Body of pancreas (tissue), 4 donors: Measurements from ENCODE around the gene CRNKL1.

Experiments
- POLR2A ChIP-seq, 3 donors: fragments of 450-650 bp; IDR thresholded peaks; one replicate each; pipeline ENCODE4 v1.6.1; 2016; ENCODE audit warnings: antibody characterized with exemption in 3 of 3, mild to moderate bottlenecking in 2 of 3
- TF ChIP-seq, protein P1 (sequence below), 7 experiments: fragments of 450-650 bp in 4 of 7; fragments of 200-600 bp in 3 of 7; sonication (generic) in 3 of 7; IDR thresholded peaks; one replicate each; pipeline ENCODE4 v1.5.1; 2016 to 2019; ENCODE audit warnings: antibody characterized with exemption in 7 of 7

DNA sequence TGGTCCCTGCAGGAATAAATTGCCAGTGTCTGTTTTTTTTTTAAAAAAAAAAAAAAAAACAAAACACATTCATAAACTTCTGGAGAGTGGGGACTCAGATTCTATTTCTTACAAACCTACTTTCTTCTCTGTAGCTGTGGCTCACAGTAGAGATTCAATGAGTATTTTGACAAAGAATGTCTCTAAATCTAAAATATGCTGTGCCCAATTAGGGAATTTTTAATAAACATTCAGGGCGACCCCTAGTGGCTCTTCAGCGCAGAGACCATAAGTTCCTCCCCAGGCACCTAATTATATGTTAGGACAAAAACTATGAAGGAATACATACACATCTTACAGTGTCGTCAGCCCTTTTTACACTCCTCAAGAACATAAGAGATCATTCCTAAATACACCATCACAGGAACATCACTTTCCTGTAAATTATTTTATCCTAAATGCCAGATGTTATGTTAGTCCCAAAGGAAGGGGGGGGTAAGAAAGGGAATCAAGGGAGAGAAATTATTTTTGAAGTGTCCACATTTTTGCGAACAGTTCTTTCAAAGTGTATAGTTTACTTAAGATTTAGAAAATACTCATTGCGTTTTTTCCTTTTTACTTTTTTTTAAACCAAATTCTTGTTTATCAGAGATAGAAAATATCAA is 56.9 kb downstream of the CRNKL1 start:
- no peak for TF ChIP-seq POLR2A (IDR thresholded peaks at IDR 0.05)
- TF ChIP-seq, protein P1, sequence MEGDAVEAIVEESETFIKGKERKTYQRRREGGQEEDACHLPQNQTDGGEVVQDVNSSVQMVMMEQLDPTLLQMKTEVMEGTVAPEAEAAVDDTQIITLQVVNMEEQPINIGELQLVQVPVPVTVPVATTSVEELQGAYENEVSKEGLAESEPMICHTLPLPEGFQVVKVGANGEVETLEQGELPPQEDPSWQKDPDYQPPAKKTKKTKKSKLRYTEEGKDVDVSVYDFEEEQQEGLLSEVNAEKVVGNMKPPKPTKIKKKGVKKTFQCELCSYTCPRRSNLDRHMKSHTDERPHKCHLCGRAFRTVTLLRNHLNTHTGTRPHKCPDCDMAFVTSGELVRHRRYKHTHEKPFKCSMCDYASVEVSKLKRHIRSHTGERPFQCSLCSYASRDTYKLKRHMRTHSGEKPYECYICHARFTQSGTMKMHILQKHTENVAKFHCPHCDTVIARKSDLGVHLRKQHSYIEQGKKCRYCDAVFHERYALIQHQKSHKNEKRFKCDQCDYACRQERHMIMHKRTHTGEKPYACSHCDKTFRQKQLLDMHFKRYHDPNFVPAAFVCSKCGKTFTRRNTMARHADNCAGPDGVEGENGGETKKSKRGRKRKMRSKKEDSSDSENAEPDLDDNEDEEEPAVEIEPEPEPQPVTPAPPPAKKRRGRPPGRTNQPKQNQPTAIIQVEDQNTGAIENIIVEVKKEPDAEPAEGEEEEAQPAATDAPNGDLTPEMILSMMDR (IDR thresholded peaks at IDR 0.05), result peak; percentile 42 to 85 (median 73)
